Activated CD4-positive, CD25-positive, alpha-beta regulatory T cell treated with anti-CD3 and anti-CD28 coated beads, Interleukin-2, amount 50 U/mL, for 72 hours (primary cell): ENCODE measurements around the gene EMC8.
"Not testable (repeated sequence)": the region's sequence is repeated elsewhere in the genome, so short reads cannot be mapped to it uniquely, and the experiment has no call there.

Source experiments
- DNase-seq: peaks from one replicate; pipeline ENCODE4 v3.0.0; 2021

The EMC8 gene

DNA sequence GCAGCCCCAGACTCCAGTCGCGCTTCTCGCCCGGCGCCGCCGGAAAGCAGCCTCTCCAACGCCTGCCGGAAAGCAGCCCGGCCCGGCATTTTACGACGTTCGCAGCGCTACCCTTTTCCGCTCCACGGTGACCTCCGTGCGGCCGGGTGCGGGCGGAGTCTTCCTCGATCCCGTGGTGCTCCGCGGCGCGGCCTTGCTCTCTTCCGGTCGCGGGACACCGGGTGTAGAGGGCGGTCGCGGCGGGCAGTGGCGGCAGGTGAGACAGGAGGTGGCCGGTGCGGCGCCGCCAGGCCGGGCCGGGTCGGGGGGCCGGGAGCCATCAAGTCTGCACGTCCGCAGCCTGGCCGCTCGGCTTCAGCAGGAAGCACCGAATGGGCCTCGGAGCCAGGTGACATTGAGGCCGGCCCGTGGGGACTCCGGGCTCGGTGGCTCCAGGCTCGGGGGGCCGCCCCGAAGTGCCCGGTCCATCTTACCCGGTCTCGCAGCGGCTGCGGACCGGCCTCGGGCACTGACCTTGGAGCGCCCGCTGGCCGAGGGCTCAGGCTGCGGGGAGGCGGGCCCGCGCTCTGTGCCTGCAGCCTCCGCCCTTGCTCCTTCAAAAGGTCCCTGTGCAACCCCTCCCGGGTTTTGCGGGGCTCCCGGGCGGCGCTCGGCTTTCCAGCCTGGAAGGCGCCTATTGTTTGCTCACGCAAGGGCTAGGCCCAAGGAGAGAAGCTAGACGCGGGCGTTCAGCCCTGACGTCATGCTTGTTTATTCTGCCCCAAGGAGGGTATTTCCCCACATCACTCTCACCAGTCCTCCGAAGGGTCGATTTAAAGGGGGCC is at the start of gene EMC8, which contains the start of gene COX4I1:
Gene EMC8, minus strand, starts transcription at position 48 of the 824 bp plus-strand sequence. CDS start 249 bp downstream, outside the sequence.
Gene COX4I1, plus strand, starts transcription at position 199 of the 824 bp plus-strand sequence. CDS start 1,511 bp downstream, outside the sequence.
- peak; percentile 95 for DNase-seq

DNA sequence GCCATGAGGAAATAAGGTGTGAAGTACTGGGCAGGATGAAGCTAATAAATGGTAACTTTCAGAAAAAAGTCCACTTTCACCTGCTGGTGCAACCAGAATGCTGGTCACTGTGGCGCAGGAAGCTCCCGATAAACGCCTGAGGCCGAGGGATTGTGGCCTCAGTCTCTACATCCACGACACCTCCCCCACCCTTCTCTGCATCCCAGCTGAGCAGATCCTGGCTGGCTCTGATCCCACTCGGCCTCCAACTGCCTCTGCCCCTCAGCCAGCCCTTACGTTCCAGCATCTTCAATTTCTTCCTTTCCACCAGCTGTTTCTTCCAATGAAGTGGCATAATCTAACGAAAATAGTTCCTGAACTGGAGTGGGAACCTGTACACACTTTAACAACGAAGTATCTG is 49.6 kb upstream of the EMC8 start:
- DNase-seq = no peak

- no peak for DNase-seq
Observed at GRCh38 chr16:85847681-85848601, 48.6 kb upstream of the EMC8 start.

DNA sequence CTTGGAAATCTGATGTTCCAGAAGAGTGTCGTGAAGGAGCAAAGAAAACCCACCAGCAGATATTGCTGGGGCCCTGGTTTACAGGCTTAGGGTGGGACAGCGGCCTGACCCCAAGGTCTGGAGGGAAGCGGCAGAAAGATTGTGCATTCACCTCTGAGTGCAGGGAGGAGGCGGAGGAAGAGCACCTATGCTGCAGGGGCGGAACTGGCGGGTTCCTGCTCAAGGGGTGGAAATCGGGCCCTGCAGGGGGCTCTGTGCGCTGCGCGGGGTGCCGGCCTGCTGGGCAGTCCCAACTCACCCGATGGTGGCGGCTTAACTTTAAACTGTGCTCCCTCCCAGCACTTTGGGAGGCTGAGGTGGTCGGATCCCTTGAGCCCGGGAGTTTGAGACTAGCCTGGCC is 47.7 kb upstream of the EMC8 start:
- DNase-seq = no peak

DNA sequence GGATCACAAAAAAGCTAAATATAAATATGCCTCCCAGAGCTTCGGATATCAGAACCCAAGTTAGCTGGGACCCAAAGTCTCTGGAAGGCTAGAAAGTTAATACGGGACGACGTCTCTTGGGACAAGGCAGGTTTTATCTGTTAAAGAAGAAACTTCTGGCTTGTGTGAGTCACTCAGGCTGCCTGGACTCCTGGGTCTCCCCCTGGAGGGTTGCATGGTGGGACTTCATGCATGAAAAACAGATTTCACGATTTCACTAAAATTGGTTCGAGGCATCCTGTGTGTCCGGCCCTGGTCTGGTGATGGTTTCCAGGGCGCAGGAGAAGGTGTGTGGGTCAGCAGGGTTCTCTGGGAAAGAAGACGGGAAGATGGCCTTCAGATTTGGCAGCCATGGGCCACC is 47.1 kb upstream of the EMC8 start:
- no peak for DNase-seq

- DNase-seq = no peak
Observed at GRCh38 chr16:85845266-85845665, 45.9 kb upstream of the EMC8 start.

DNA sequence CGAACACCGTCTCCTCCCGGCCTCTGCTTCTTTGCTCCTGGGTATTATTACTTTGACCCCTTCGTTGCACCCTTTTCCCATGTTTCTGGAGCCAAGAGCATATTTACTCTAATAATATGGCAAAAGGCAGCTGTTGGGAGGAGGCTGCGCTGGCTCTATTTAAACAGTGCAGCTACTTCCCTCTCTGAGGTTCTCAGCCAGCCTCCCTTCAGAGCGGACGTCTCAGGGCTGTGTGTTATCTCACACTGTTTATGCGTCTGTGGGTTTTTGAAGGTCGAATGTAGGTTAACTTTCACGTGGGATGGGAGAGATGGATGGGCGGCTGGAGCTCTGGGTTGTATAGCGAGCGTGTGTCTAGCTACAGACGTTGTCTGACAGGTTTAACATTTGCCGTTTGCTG is 45.4 kb upstream of the EMC8 start:
- no peak for DNase-seq

GRCh38 chr16:85844169-85844481 is 44.8 kb upstream of the EMC8 start:
- no peak for DNase-seq

GRCh38 chr16:85843471-85844168 is 44.3 kb upstream of the EMC8 start:
- DNase-seq = no peak

DNA sequence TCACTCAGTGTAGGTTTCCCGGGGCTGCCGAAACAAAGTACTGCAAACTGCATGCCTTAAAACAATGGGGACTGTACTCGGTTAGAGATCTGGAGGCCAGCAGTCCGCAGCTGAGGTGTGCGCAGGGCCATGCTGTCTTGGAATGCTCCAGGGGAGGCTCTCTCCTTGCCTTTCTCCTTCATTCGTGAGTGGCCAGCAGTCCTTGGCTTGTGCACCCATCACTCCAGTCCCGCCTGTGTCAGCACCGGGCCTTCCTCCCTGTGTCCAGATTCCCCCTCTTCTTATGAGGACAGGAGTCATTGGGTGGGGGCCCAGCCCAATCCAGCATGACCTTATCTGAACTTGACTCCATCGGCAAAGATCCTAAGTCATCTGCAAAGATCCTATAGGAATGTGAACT is 43.5 kb upstream of the EMC8 start:
- no peak for DNase-seq

GRCh38 chr16:85842435-85842834 is 43.1 kb upstream of the EMC8 start:
- DNase-seq = no peak

- DNase-seq = no peak
Observed at GRCh38 chr16:85840801-85841200, 41.5 kb upstream of the EMC8 start.

DNA sequence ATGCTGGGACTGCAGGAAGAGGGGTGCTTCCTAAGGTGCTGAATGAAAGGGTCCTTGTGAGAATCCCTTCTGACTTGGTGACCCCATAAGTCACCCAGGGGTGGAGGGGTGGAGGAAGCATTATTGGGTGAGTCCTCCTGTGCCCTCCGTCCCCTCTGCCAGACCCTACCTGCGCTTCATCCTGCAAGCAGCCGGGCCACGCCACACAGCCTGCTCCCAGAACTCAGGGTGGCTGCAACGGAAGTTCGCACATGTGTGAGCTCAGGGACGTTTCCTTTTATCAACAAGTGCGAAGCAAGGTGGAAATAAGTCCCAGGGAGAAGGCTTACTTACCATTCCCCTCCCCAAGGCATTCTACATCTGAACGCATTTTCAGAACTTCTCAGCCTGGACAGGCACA is 41.1 kb upstream of the EMC8 start:
- DNase-seq = no peak

DNA sequence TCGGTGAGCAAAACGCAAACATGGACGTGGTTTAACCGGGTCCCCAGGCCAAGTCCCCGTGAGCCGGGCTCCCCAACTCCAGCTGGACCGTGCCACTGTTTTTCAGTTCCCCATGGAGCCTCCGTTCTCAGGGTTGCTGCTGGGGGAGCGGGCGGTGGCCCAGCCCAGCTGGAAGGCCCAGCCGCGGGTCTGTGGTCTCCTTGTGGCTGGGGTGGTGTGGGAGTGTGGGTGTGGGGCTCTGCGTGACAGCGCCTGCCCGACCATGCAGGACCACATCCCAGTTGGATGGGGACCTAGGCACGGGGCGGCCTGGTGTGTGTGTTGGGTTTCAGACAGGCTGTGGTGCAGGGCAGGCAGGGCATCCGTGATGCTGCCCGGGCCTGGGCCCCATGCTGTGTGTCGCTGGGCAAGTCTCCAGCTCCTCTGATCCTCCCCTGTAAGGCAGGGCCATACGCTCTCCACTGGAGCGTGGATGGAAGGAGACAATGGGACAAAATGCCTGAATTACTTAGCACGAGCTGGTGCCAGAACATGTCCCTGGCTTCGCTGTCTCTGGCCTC is 40.4 kb upstream of the EMC8 start:
- DNase-seq = no peak

DNA sequence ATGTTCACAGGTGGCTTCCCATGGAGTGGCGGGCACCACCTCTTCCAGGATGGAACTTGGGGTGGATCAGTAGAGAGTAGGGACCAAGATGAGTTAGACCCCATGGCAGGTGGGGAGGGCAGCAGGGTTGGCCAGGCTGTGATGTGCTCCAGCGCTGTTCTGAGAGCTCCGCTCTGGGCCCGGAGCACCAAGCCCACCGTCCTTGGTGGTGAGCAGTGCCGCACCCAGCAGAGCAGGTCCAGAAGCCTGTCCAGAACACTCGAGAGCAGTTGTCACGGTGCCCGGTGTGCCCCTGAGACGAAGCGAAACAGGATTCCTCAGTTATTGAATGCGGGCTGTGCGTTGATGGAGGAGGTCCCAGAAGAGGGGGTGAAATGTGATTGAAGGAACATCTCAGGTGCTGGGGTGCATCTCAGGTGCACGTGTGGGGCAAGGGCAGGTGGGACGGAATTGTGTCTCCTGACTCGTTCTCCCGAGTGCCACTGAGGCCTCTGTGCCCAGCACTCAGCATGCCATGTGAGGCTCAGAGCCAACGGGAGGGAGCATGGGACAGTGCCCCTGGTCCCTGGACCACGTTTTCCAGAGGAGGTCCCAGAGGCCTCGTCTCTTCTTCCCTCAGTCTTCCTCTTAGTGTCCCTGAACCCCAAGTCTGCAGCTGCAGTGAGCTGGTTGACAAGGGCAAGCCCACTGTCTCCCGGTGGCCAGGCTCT is 39.7 kb upstream of the EMC8 start:
- no peak for DNase-seq

DNA sequence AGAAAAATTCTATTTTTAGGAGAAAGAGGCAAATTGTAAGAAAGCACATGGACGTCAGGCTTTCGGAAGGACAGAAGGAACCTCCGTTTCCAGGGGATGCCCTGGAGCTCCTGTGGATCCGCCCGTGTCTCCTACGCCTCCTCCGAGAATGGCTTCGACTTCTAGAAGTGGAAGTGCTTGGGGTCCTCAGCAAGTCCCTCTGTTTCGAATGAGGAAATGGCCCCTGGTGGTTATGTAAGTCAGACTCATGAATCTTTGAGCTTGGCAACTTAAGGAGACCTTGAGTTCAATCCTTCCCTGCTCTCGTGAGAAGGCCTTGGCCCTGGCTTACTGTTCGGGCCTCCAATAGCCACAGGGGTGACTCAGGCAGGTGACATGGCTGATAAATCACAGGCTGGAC is 39.0 kb upstream of the EMC8 start:
- DNase-seq = no peak

GRCh38 chr16:85837654-85838053 is 38.3 kb upstream of the EMC8 start:
- DNase-seq = not testable (repeated sequence)

- DNase-seq = no peak
Observed at GRCh38 chr16:85836706-85837582, 37.6 kb upstream of the EMC8 start.

- DNase-seq = no peak
Observed at GRCh38 chr16:85835956-85836705, 36.8 kb upstream of the EMC8 start.

DNA sequence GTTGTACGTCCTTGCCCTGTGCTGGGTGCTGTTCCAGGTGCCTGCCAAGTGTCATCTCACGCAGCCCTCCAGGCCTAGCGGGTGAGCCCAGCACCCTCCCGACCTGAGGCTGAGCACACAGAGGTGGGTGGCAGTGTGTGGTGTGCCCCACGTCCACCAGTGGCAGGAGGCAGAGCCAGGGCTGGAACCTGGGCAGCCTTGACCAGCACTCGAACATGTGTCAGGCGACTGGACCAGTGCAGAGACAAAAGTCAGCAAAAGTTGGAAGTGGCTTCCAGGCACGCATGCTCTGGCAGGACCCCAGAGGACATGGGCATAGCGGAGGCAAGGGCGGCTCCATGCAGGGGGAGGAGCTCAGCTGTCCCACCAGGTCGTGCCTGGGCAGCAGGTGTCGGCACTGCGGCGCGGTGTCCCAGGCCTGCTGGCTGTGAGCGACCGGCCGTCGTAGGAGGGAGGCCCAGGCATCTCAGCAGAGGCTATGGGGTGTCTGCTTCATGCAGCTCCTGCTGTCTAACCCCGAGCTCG is 35.9 kb upstream of the EMC8 start:
- no peak for DNase-seq
